CD4-positive, alpha-beta memory T cell (primary cell): ENCODE data around the gene MCF2L. TPM values are rescaled to one million over a fixed set of nuclear protein-coding genes. Genes with fewer than 3 reads are reported as not detected.

ENCODE experiments used
- CTCF ChIA-PET: fragments of 350-600 bp; sonication (Branson Sonifier 250); formaldehyde crosslinking; loops from one replicate; lab custom pipeline; 2021; ENCODE audit warnings: inconsistent platforms; ENCODE audit not compliant: partially characterized antibody; lab: Charles Lee
- POLR2A ChIA-PET: fragments of 350-600 bp; sonication (Branson Sonifier 250); formaldehyde crosslinking; loops from one replicate; lab custom pipeline; 2021; ENCODE audit not compliant: partially characterized antibody; lab: Charles Lee
- DNase-seq, 5 donors: peaks; one replicate each; pipeline versions ENCODE4 v3.0.0 to v3.0.0-alpha.2; 2020 to 2022; ENCODE audit warnings: mixed read lengths in 1 of 5
- H3K27ac ChIP-seq: one replicate; pipeline ENCODE4 v1.7.0; 2013; ENCODE audit warnings: low read depth, low read length
- H3K27me3 ChIP-seq: 2 replicates; pipeline ENCODE4 v1.7.0; 2013; ENCODE audit warnings: mild to moderate bottlenecking, low read length, moderate library complexity; ENCODE audit not compliant: insufficient read depth
- H3K36me3 ChIP-seq: 2 replicates; pipeline ENCODE4 v1.7.0; 2013; ENCODE audit warnings: mild to moderate bottlenecking, low read length, moderate library complexity; ENCODE audit not compliant: insufficient read depth
- H3K4me1 ChIP-seq: 2 replicates; pipeline ENCODE4 v1.7.0; 2013; ENCODE audit warnings: mild to moderate bottlenecking, low read length, moderate library complexity; ENCODE audit not compliant: insufficient read depth
- H3K4me3 ChIP-seq, 2 donors: one replicate each; pipeline ENCODE4 v1.7.0; 2013; ENCODE audit warnings: low read length in 2 of 2, mild to moderate bottlenecking in 1 of 2
- H3K9me3 ChIP-seq, 2 donors: one replicate each; pipeline ENCODE4 v1.7.0; 2013; ENCODE audit warnings: low read length in 2 of 2, control low read depth in 1 of 2; ENCODE audit not compliant: control insufficient read depth in 1 of 2
- H3K27ac Mint-ChIP-seq, 7 donors: one replicate each; pipeline ENCODE4 v1.8.0; 2020 to 2021; ENCODE audit warnings: mixed read lengths in 7 of 7, mild to moderate bottlenecking in 6 of 7, inconsistent platforms in 3 of 7, moderate library complexity in 3 of 7
- H3K27me3 Mint-ChIP-seq, 2 donors: one replicate each; pipeline ENCODE4 v1.8.0; 2020 to 2021; ENCODE audit warnings: mixed read lengths in 2 of 2
- H3K36me3 Mint-ChIP-seq, 2 donors: one replicate each; pipeline ENCODE4 v1.8.0; 2020 to 2021; ENCODE audit warnings: mixed read lengths in 2 of 2, inconsistent platforms in 1 of 2, mild to moderate bottlenecking in 1 of 2
- H3K4me1 Mint-ChIP-seq, 4 donors: one replicate each; pipeline ENCODE4 v1.8.0; 2020 to 2021; ENCODE audit warnings: mixed read lengths in 4 of 4, mild to moderate bottlenecking in 1 of 4
- H3K4me3 Mint-ChIP-seq, 8 donors: one replicate each; pipeline ENCODE4 v1.8.0; 2020 to 2021; ENCODE audit warnings: mixed read lengths in 8 of 8, mild to moderate bottlenecking in 7 of 8, moderate library complexity in 6 of 8, inconsistent platforms in 3 of 8
- H3K9me3 Mint-ChIP-seq, 8 donors: one replicate each; pipeline ENCODE4 v1.8.0; 2020 to 2021; ENCODE audit warnings: mixed read lengths in 8 of 8, mild to moderate bottlenecking in 5 of 8, inconsistent platforms in 3 of 8, moderate library complexity in 1 of 8
- intact Hi-C: fragments of 100-400 bp; cut with micrococcal nuclease; formaldehyde crosslinking; loops from one replicate; pipeline ENCODE4 v1.15.1; 2023
- polyA plus RNA-seq, 2 donors: library from polyadenylated mRNA; unstranded; fragments of 300-500 nt; fragmentation: Illumina TruSeq; gene quantifications; one replicate each; pipeline ENCODE4 v1.2.3, GENCODE V29; 2021
- total RNA-seq, 2 experiments: library from RNA; stranded (reverse); gene quantifications; one replicate each; pipeline ENCODE4 v1.2.3, GENCODE V29; 2021

The MCF2L gene
- total and polyA plus RNA-seq, 4 experiments from 2014 or later, result 0.15 to 18.9 (median 10.4) TPM

DNA sequence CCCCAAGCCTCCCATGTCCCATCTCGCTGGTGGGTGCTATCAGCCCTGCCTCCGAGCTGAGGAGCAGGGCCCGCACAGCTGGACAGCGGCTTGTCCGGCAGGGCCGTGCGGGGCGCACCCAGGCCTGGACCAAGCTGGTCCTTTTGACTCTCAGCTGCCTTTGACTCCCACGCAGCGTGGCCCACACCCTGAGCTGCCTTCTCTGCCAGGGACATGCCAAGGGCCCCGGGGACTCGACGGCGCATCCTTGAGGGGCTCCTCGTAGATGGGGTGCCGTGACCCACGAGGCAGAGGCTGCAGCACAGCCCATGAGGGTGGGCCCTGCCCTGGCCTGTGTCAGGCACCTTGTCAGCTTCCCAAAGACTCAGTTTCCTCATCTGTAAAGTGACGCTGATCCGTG lies 97.7 kb downstream of the MCF2L start:
- Mint-ChIP-seq H3K4me3 (no peak overlapping the region), H3K27me3 (no peaks in the 10 kb centered on the region), H3K4me1 (no peaks in the 10 kb centered on the region), H3K27ac (no peak overlapping the region), H3K9me3 (peaks cover 0 to 4% (median 1%) of the 10 kb centered on the region in 8 donors), H3K36me3 (peaks cover 20 to 24% of the 10 kb centered on the region in 2 donors)
- H3K27me3 ChIP-seq, result no peaks in the 10 kb centered on the region
- H3K9me3 ChIP-seq, result no peaks in the 10 kb centered on the region
- ChIA-PET POLR2A (no interaction called here), CTCF (no interaction called here)
- intact Hi-C loops, result no loop called here
- no peak overlapping the region for H3K4me3 ChIP-seq
- DNase-seq, result no peak
- H3K27ac ChIP-seq, result no peak overlapping the region
- no peaks in the 10 kb centered on the region for H3K36me3 ChIP-seq
- no peaks in the 10 kb centered on the region for H3K4me1 ChIP-seq

DNA sequence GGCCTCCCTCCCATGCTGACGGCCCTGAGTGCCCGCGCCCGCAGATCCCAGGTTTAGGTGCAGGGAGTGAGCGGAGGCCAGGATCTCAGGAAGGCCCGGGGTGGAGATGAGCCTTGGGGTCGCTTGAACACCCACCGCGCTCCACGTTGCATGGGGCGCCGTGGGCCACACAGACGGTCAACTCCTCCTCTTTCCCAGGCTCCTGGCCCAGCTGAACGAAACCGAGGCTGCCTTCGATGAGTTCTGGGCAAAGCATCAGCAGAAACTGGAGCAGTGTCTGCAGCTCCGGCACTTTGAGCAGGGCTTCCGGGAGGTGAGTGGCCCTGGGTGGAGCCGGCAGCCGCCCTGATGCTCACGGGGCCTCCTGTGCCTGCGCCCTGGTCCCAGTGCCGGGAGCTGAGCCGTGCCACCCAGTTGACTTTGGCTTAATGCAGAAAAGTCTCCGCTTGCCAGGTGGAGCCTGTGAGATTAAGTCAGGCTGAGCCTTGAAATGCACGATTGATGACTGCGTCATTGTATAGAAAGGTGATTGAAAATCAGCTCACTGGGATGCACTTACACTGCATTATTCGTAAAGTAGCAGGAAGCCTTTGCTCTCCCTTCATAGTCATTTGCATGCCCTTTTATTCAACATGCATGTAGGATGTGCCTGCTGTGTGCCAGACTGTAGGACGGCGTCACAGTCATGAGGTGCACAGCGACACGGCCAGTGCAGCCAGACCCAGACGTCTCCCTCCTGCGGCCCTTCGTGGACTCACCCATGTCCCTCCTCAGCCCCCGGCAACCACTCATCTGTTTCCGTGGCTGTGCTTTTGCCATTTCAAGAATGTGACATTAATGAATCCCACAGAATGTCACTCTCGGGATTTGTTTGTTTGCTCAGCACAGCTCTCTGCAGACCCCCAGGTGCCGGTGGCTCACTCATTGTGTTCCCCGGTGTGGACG lies 101.1 kb downstream of the MCF2L start:
- no peak overlapping the region for H3K4me3 ChIP-seq
- H3K27ac Mint-ChIP-seq, result no peak overlapping the region
- peaks cover 21 to 30% of the 10 kb centered on the region in 2 donors for H3K36me3 Mint-ChIP-seq
- H3K9me3 ChIP-seq, result no peaks in the 10 kb centered on the region
- no peaks in the 10 kb centered on the region for H3K27me3 Mint-ChIP-seq
- H3K27me3 ChIP-seq, result no peaks in the 10 kb centered on the region
- H3K4me1 Mint-ChIP-seq, result no peaks in the 10 kb centered on the region
- H3K4me3 Mint-ChIP-seq, result no peak overlapping the region
- peaks cover 0 to 16% (median 3%) of the 10 kb centered on the region in 8 donors for H3K9me3 Mint-ChIP-seq
- no peak for DNase-seq
- POLR2A ChIA-PET, result no interaction called here
- intact Hi-C loops, result no loop called here
- no peak overlapping the region for H3K27ac ChIP-seq
- H3K4me1 ChIP-seq, result no peaks in the 10 kb centered on the region
- CTCF ChIA-PET, result no interaction called here
- H3K36me3 ChIP-seq, result no peaks in the 10 kb centered on the region

DNA sequence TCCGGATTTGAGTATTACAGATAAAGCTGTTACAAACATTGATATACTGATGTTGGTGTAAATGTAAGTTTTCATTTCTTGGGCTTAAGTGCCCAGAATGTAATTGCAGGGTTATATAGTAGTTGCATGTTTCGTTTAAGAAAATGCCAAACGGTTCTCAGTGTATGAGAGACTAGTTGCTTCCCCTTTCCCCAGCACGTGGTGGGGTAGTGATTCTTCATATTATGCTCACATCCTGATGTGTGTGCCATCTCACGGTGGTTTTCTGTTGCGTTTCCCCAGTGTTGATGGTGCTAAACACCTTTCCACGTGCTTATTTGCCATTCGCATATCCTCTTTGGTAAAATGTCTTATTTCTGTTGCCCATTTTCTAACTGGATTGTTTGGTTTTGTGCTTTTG lies 101.8 kb downstream of the MCF2L start:
- H3K4me1 ChIP-seq, result no peaks in the 10 kb centered on the region
- DNase-seq, result no peak
- Mint-ChIP-seq H3K4me3 (no peak overlapping the region), H3K9me3 (peaks cover 0 to 16% (median 3%) of the 10 kb centered on the region in 8 donors), H3K36me3 (peaks cover 23 to 30% of the 10 kb centered on the region in 2 donors), H3K4me1 (no peaks in the 10 kb centered on the region), H3K27me3 (no peaks in the 10 kb centered on the region), H3K27ac (no peak overlapping the region)
- H3K27me3 ChIP-seq, result no peaks in the 10 kb centered on the region
- intact Hi-C loops, result no loop called here
- ChIA-PET POLR2A (no interaction called here), CTCF (no interaction called here)
- no peaks in the 10 kb centered on the region for H3K9me3 ChIP-seq
- no peak overlapping the region for H3K27ac ChIP-seq
- H3K36me3 ChIP-seq, result no peaks in the 10 kb centered on the region
- H3K4me3 ChIP-seq, result no peak overlapping the region

DNA sequence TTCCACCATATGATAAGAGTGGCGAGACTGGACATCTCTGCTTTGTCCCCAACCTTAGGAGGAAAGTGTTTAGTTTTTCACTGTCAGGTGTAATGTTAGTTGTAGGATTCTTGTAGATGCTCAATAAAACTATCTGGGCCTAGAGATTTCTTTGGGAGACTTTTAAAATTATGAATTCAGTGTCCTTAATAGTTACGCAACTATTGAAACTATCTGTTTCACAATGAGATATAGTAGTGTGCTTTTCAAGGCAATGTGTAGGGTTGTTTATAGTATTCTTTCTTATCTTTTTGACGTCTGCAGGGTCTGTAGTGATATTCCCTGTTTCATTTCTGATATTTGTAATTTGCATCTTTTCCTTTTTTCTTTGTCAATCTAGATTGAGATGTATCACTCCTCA lies 103.4 kb downstream of the MCF2L start:
- ChIA-PET CTCF (no interaction called here), POLR2A (no interaction called here)
- Histone ChIP-seq H3K27ac (no peak overlapping the region), H3K36me3 (no peaks in the 10 kb centered on the region), H3K4me1 (no peaks in the 10 kb centered on the region), H3K4me3 (no peak overlapping the region), H3K27me3 (no peaks in the 10 kb centered on the region), H3K9me3 (no peaks in the 10 kb centered on the region)
- H3K9me3 Mint-ChIP-seq, result peaks cover 0 to 16% (median 2%) of the 10 kb centered on the region in 8 donors
- H3K27me3 Mint-ChIP-seq, result no peaks in the 10 kb centered on the region
- peak overlapping the region in 1 of 8 donors; percentile 37 for H3K4me3 Mint-ChIP-seq
- intact Hi-C loops, result no loop called here
- no peaks in the 10 kb centered on the region for H3K4me1 Mint-ChIP-seq
- DNase-seq, result no peak
- H3K36me3 Mint-ChIP-seq, result peaks cover 25 to 31% of the 10 kb centered on the region in 2 donors
- H3K27ac Mint-ChIP-seq, result no peak overlapping the region

DNA sequence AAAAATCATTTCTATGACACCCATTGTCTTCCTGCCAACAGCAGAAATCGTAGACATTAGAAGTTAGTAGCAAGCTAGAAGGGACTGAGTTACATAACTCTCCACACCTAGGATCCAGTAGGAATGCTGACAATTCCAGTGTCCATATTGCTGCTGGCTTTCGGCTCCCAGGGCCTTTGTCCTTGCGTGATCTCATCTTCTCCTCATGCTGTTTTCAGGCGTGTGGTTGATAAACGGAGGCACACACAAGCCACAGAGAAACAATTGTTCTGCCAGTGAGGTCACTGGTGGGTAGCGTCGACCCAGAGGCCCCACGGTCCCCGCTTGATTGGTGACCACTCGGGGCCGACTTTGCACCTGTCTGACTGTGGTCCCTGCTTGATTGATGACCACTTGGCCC lies 104.9 kb downstream of the MCF2L start:
- Mint-ChIP-seq H3K36me3 (peaks cover 28 to 36% of the 10 kb centered on the region in 2 donors), H3K9me3 (peaks cover 0 to 16% (median 2%) of the 10 kb centered on the region in 8 donors), H3K4me3 (no peak overlapping the region), H3K4me1 (no peaks in the 10 kb centered on the region), H3K27me3 (no peaks in the 10 kb centered on the region), H3K27ac (no peak overlapping the region)
- Histone ChIP-seq H3K4me3 (no peak overlapping the region), H3K4me1 (no peaks in the 10 kb centered on the region), H3K36me3 (no peaks in the 10 kb centered on the region), H3K27me3 (no peaks in the 10 kb centered on the region), H3K27ac (no peak overlapping the region), H3K9me3 (no peaks in the 10 kb centered on the region)
- ChIA-PET CTCF (no interaction called here), POLR2A (no interaction called here)
- DNase-seq, result no peak
- intact Hi-C loops, result no loop called here

DNA sequence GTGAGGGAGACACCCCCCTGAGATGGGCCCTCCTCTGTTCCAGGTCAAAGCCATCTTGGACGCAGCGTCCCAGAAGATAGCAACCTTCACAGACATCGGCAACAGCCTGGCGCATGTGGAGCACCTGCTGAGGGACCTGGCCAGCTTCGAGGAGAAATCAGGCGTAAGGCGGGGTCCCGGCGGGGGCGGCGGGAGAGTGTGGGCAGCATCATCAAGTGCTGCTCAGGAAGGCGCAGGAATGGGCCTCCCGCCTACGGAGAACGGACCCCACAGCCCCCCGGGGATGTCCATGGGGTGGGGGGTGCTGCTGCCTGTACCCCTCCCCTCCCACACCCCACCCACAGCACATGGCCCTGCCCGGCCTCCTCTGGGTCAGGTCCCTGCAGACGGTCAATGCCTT lies 105.4 kb downstream of the MCF2L start:
- ChIA-PET CTCF (no interaction called here), POLR2A (no interaction called here)
- DNase-seq, result no peak
- Mint-ChIP-seq H3K4me1 (no peaks in the 10 kb centered on the region), H3K4me3 (no peak overlapping the region), H3K27me3 (no peaks in the 10 kb centered on the region), H3K36me3 (peaks cover 28 to 36% of the 10 kb centered on the region in 2 donors), H3K9me3 (peaks cover 0 to 16% (median 2%) of the 10 kb centered on the region in 8 donors), H3K27ac (no peak overlapping the region)
- no peaks in the 10 kb centered on the region for H3K9me3 ChIP-seq
- no peaks in the 10 kb centered on the region for H3K4me1 ChIP-seq
- no peak overlapping the region for H3K27ac ChIP-seq
- no peaks in the 10 kb centered on the region for H3K27me3 ChIP-seq
- no peaks in the 10 kb centered on the region for H3K36me3 ChIP-seq
- H3K4me3 ChIP-seq, result no peak overlapping the region
- intact Hi-C loops, result no loop called here

DNA sequence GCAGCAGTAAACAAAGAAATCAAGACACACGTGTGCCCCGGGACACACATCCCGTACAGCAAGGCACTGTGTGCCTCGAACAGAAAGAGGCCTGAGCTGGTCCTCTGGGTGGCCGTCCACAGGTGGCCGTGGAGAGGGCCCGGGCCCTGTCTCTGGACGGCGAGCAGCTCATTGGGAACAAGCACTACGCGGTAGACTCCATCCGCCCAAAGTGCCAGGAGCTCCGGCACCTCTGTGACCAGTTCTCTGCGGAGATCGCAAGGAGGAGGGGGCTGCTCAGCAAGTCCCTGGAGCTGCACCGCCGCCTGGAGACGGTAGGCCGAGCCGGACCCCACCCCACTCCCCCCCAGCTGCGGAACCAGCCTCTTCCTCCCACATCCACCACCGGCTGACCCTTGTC lies 105.9 kb downstream of the MCF2L start:
- Mint-ChIP-seq H3K27ac (no peak overlapping the region), H3K4me3 (no peak overlapping the region), H3K4me1 (no peaks in the 10 kb centered on the region), H3K27me3 (no peaks in the 10 kb centered on the region), H3K9me3 (peaks cover 0 to 16% (median 2%) of the 10 kb centered on the region in 8 donors), H3K36me3 (peaks cover 28 to 36% of the 10 kb centered on the region in 2 donors)
- POLR2A ChIA-PET, result no interaction called here
- no peaks in the 10 kb centered on the region for H3K36me3 ChIP-seq
- no peaks in the 10 kb centered on the region for H3K27me3 ChIP-seq
- no peak for DNase-seq
- intact Hi-C loops, result no loop called here
- H3K9me3 ChIP-seq, result no peaks in the 10 kb centered on the region
- H3K4me1 ChIP-seq, result no peaks in the 10 kb centered on the region
- CTCF ChIA-PET, result no interaction called here
- no peak overlapping the region for H3K27ac ChIP-seq
- no peak overlapping the region for H3K4me3 ChIP-seq
